Liver (tissue), 3 donors: Measurements from ENCODE around the gene DYSF.

Experiments used
- EGR1 ChIP-seq, 2 donors: IDR thresholded peaks; 2 replicates each; pipeline ENCODE4 v1.6.1; 2016 to 2018; ENCODE audit warnings: antibody characterized with exemption in 2 of 2, low read depth in 2 of 2
- JUND ChIP-seq, 2 donors: IDR thresholded peaks; 2 replicates each; pipeline ENCODE4 v1.6.1; 2016; ENCODE audit warnings: antibody characterized with exemption in 2 of 2
- REST ChIP-seq: IDR thresholded peaks from 2 replicates; pipeline ENCODE4 v1.6.1; 2016; ENCODE audit warnings: antibody characterized with exemption, mild to moderate bottlenecking
- SP1 ChIP-seq: IDR thresholded peaks from 2 replicates; pipeline ENCODE4 v1.6.1; 2018; ENCODE audit warnings: antibody characterized with exemption, mild to moderate bottlenecking
- TF ChIP-seq, protein P1 (sequence below): fragments of 150-350 bp; IDR thresholded peaks from 2 replicates; pipeline ENCODE4 v1.5.1; 2017; ENCODE audit warnings: improper control_type of control experiment, low read depth, low read length; ENCODE audit not compliant: missing input control
- donor health status: healthy.
- donor health status: healthy.

DNA sequence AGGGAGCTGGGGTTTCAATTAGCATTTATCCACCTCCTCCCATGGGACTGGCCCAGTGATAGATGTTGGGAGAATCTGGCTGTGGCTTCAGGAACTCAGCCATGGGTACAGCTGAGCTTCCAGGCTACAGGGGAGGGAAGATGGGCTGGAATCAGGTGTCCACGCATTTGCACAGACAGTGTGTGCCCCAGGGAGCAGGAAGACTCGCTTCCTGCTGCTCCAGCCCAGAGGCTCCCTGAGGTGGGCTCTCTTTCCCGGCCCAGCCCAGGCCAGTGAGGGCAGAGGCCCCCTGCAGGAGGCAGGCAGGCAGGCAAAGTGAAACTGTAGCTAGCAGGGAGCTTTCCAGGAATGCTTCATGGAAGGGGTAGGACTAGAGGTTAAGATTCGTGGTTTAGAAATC, 28.7 kb downstream of the DYSF start:
- TF ChIP-seq, protein P1, sequence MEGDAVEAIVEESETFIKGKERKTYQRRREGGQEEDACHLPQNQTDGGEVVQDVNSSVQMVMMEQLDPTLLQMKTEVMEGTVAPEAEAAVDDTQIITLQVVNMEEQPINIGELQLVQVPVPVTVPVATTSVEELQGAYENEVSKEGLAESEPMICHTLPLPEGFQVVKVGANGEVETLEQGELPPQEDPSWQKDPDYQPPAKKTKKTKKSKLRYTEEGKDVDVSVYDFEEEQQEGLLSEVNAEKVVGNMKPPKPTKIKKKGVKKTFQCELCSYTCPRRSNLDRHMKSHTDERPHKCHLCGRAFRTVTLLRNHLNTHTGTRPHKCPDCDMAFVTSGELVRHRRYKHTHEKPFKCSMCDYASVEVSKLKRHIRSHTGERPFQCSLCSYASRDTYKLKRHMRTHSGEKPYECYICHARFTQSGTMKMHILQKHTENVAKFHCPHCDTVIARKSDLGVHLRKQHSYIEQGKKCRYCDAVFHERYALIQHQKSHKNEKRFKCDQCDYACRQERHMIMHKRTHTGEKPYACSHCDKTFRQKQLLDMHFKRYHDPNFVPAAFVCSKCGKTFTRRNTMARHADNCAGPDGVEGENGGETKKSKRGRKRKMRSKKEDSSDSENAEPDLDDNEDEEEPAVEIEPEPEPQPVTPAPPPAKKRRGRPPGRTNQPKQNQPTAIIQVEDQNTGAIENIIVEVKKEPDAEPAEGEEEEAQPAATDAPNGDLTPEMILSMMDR = no peak
- TF ChIP-seq JUND (IDR thresholded peaks at IDR 0.05) (no peak), REST (no peak), SP1 (no peak), EGR1 (IDR thresholded peaks at IDR 0.05; ENCODE audit: low read depth in 2 of 2) (no peak)
